ENCODE data around the gene SLC28A2. TPM values are rescaled to one million over a fixed set of nuclear protein-coding genes. Genes with fewer than 3 reads are reported as not detected.

The SLC28A2 gene
- total and polyA plus RNA-seq, 2 of the 13 experiments (the other 11 are each of a cell fraction or from before 2014, with no cell fraction given) = 0.01 to 0.11 TPM

- TF ChIP-seq MNT (IDR thresholded peaks at IDR 0.05) (peak; percentile 67), HNF1B (CRISPR knock-in tag; IDR thresholded peaks at IDR 0.05) (peak; percentile 79; the same call in 1 of the 2 replicates), HNRNPLL (IDR thresholded peaks at IDR 0.05; ENCODE audit: low read depth, low read length, poor library complexity, severe bottlenecking) (peak; percentile 70), CBX5 (CRISPR knock-in tag; IDR thresholded peaks at IDR 0.05; ENCODE audit: borderline replicate concordance) (peak; percentile 45; the same call in 1 of the 2 replicates), HMGXB4 (CRISPR knock-in tag; IDR thresholded peaks at IDR 0.05; ENCODE audit: borderline replicate concordance in 1 of 2, low read depth in 1 of 2) (peak; percentile 33 to 71; a peak in 3 of 4 replicates), ZBTB49 (CRISPR knock-in tag; IDR thresholded peaks at IDR 0.05; ENCODE audit: borderline replicate concordance) (no peak), POGZ (CRISPR knock-in tag; IDR thresholded peaks at IDR 0.05) (peak; percentile 90), KLF13 (CRISPR knock-in tag; IDR thresholded peaks at IDR 0.05) (0 out of 2 replicates have a peak, but pooled peaks have one; percentile 36), KMT2B (CRISPR knock-in tag; IDR thresholded peaks at IDR 0.05) (peak; percentile 85), MYNN (CRISPR knock-in tag; IDR thresholded peaks at IDR 0.05; ENCODE audit: low read depth) (no peak), ZNF609 (CRISPR knock-in tag; IDR thresholded peaks at IDR 0.05; ENCODE audit: borderline replicate concordance) (no peak; the same call in 1 of the 2 replicates), ZNF792 (CRISPR knock-in tag; IDR thresholded peaks at IDR 0.05) (no peak), CTCF (CRISPR knock-in tag; IDR thresholded peaks at IDR 0.05) (0 out of 2 replicates have a peak, but pooled peaks have one; percentile 8)
Measured at GRCh38 chr15:45279024-45279698, 27.1 kb downstream of the SLC28A2 start (continued).
